Stimulated activated CD8-positive, alpha-beta memory T cell treated with anti-CD3 and anti-CD28 coated beads, Interleukin-4, amount 100 ng/mL, for 24 hours (primary cell): ENCODE results near the gene GAMT.

Experiments used
- DNase-seq: peaks from one replicate; pipeline ENCODE4 v3.0.0-alpha.2; 2020; ENCODE audit warnings: low read depth

The GAMT gene

DNA sequence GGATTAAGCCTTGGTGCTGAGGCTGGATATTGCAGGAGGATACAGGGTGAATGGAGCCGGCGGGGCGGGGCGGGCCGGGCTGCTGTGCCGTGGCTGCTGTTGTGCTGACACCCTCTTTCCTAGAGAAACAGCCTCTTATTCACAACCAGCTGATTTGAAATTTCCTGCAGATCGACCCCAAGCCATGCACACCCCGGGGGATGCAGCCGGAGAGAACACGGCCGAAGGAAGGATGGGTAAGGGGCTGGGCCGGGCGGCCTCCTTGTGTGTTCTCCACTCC is 17.1 kb upstream of the GAMT start:
- no peak for DNase-seq

DNA sequence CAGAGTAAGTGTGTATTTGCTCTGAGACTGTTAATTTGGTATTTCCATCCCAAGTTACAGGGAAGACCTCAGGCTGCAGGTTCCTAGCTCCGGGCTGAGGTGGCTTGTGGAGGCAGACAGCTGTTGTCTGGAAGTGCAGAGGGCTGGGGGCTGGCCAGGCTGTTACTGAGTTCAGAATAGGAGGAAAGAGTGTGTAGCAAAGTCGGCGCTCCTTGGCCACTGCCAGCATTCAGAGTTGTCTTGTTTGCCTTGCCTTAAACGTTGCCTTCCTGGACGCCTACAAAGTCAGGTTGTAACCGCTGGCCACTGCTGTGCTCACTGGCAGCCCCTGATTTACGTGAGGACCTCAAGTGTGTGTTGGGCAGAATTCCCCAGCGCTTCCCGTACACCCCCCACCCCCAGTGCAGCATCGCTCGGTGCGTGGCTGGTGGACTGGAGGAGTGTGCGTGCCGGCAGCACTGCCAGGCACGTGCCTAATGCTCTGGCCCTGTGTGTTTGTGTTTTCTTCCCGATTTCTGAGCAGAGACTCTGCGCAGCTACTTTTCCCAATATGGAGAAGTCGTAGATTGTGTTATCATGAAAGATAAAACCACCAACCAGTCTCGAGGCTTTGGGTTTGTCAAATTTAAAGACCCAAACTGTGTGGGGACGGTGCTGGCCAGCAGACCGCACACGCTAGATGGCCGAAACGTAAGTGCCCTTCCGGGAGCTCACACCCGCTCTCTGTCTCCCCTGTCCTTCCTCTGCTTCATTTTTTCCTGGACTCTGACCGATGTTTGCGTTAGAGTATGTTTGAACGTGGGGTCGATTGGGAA is 16.5 kb upstream of the GAMT start:
- no peak for DNase-seq

DNA sequence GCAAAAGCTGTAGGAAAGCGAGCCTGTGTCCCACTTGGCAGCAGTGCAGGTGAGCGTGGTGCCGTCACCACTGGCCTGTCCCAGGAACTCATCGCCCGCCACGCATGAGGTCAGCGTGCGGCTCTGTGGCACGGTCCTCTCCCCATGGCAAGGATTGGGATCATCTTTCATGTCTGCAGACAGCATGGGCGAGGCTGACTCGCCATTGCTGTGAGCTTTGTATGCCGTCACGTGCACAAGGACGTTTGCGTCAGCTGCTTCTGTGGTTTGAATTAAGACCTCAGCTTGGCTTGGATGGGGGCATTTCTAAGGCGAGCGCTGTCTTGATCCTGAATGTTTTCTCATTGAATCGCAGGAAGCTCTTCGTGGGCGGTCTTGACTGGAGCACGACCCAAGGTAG is 15.8 kb upstream of the GAMT start:
- DNase-seq: no peak

DNA sequence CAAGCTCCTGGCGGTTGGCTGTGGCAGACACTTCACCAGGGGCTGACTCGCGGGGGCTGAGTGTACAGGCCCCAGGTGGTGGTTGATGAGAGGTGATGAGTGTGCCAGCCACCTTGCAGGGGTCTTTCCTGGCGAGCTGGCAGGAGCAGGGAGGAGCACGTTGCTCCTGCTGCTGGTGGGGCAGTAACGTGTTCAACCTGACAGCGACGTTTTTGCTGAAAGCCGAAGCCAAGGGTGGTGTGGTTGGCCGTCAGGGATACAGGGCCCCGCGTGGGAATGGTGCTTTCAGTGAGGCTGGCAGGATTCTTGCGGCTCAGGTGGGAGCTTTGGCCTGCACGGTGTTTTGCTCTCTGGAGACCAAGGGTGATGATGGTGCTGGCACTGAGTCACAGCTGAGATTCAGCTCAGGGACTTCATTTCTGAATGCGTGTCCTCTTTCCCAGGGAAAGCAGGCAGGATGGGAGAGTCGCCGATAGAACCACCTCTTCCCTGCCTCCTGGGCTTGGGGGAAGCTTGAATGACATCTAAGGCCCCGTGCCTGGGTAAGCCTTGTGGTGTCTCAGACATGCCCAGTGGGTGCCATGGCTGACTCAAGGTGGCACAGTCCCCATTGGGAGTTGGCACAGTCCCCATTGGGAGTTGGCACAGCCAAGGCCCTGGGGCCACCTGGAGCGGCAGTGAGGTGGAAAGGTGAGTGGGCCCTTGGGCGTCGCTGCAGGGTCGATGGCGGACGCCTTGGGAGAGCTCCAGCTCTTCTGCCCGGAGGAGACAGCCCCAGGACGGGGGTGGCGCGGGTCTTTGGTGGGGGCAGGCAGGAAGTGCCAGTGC is 14.9 kb upstream of the GAMT start:
- no peak for DNase-seq

DNA sequence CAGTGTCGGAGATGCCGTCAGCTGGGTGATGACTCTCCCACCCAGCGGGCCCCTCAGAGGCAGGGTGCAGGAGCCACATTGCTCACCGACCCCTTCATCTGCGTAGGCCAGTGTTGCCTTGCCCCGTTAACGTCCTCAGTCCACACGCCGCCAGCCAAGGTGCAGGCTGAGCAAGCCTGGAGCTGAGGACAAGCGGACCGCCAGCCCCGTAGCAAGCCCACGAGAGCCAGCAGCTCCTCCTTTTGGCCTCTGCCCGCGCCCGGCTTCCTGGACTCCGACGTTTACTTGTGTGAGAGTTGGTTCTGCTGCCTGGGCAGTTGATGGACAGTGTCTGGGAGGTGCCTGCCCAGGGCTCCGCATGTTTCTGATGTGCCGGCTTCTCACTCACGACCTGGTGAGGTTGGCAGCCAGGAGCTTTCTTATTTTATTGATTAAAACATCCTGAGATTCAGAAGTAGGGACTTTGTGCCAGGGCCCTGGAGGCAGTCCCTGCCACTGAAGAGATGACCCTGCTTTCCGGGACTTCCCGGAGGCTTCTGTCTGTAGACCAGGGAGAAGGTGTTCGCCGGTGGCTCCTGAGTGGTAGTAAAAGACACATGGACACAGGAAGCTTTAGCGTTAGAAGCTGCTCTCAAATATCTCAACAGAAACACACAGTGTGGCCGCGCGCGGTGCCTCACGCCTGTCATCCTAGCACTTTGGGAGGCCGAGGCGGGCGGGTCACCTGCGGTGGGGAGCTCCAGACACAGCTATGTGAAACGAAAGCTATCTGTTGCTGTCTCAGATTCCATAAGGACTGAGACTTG is 11.9 kb upstream of the GAMT start:
- DNase-seq: no peak

DNA sequence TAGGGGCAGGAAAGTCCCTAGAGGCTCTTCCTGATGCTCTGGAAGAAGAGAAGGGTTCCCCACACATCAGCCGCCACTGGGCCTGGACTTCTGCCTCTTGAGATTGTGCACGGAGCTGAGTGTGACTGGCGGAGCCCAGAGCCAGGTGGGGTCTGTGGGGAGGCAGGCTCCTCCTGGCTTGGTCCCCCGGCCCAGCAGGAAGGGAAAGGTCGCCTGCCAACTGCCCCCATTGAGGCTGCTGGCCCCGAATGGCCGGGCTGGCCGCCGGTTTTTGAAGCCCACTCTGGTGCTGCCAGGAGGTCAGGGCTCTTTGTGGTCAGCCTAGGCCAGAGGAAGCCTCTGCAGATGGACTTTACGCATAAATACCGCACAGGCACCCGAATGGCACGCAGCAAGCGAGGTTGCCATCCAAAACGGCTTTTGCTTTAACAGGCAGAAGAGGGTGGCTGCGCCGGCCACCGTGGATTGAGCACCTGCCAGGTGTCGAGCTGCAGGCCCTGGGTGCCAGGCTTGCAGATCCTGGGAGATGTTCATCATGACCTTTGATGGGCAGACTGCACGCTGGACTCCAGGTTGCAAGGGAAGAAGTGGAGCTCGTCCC is 11.1 kb upstream of the GAMT start:
- DNase-seq: no peak

DNA sequence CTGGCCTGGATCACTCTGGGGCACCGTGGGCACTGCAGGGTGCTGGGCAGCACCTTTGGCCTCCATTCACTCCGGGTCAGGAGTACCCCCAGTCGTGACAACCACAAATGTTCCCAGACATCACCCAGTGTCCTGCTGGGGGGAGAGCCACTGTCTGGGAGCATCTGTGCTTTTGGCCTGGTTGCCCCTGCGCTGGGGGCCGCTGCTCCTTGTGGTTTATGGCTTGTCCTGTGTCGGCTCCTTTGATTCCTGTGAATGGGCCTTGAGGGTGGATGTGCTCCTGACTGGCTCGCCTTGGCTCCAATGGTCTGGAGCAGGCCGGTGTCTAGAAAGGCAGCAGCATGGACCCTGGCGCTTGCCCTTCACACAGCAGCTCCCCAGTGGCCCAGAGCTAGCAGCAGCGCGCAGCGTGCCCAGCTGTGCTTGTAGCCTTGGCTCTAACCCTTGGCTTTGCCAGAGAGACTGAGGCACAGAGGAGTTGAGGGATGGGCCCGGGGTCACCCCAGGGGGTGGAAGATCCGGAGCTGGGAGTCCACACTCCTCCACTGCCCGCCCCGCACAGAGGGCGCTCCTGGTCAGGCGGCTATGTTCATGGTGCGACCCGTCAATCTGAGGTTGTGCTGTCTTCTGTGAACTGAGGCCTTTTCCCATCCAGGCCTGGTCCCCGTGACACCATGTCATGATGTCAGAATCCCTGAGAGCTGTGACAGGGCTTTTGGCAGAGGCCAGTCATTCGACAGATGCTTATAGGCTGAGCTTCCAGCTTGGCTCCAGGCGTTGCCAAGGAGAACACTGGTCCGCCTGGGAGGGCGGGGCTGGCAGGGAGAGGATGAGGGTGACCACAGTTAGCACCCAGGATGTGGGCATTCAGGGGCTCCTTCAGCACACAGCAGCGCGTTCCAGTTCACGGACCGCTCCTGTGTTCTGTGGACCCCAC is 10.2 kb upstream of the GAMT start:
- no peak for DNase-seq

- no peak for DNase-seq
Measured at GRCh38 chr19:1410789-1411188, 9.4 kb upstream of the GAMT start.

DNA sequence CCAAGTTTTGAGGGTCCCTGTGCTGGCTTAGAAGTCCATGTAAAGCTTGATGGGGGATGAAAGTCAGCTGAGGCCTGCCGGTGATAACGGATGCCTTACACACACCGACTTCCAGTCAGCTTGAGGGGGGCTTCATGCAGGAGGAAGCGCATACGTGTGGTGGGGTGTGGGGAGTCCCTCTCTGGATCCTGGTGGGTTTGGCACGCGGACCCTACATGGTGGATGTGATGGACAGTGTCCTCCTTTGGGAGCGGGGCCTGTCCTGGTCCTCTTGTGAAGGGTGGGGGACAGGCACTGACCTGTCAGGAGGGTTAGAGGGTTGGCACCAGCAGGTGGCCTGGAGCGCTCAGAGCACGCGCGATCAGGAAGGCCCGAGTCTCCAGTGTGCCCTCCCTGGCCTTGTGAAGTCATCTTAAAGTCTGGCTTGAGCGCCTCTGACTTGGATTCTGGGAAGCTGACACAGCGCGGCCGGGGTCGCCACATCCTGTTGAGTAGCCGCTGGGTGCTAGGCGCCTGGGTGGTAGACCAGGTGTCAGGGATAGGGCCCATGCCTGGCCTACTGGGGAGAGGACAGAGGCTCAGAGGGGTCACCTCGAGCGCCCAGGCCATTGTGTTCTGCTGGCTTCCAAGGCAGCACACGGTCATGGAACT is 8.9 kb upstream of the GAMT start:
- DNase-seq: no peak

DNA sequence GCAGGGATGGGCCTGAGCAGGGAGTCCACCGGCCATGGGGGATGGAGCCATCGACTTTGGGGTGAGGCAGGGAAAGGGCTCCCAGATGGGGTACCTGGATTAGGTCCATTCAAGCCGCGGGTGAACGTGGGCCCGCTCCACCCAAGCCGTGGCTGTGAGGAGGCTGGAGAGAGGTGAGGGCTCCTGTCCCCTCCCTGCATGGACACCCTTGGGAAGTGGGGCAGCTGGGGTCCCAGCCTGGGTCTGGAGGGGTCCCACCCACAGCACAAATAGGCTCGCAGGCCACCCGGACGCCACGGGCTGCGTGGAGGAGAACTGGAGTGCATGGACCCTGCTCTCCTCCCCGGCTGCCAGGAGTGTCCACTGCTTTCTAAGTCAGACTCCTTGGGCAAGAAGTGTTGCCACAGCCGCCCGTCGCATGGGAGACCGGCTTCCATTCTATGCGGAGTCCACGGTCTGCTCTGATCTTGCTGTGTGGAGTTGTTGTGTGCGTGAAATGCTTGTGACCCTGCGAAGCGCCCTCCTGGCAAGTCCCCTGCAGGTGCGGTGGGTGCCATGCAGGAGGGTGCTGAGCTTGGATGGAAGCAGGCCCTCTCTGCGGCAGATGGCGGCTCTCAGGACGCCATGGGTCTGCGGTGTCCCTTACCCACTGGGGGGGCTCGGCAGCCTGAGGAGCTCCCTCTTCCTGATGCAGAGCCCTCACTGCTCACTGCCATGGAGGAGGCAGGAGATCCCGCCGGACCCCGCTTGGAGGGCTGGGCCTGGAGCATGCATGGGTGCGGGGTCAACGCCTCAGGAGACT is 8.1 kb upstream of the GAMT start:
- DNase-seq: no peak

- DNase-seq: peak; percentile 48
Measured at GRCh38 chr19:1408300-1409203, 7.2 kb upstream of the GAMT start.

DNA sequence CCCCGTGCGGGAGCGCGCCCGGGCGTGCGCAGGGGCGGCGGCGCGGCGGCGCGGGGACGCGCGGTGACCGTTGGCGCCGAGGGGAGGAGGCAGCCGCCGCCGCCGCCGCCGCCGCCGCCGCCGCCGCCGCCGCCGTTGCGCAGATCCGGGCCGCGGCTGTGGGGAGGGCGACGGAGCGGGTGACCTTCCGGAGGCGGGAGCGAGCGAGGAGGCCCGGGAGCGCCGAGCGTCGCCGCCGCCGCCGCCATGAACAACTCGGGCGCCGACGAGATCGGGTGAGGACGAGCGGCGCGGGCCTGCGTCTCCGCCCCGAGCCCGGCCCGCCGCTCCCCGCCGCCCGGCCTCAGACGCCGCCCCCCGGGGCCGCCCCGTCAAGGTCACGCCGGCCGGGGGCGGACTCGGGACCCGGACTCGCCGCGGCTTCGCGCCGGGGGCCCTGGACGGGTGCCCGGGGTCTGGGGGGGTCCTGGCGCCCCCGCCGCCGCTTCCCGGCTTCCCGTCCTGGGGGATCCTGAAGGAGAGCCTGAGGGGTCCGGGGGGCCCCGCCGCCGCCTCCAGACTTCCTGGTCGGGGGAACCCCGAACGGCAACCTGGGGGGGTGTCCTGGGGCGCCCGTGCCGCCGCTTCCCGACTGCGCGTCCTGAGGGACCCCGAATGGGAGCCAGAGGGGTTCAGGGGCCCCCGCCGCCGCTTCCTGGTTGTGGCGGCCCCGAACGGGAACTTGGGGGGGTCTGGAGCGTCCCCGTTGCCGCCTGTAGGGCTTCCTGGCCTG is 6.4 kb upstream of the GAMT start, which contains the start of gene DAZAP1:
DAZAP1 (plus strand) TSS at position 59 of the 772 bp plus-strand sequence; CDS start at position 247, 188 bp downstream.
- DNase-seq: peak; percentile 29

DNA sequence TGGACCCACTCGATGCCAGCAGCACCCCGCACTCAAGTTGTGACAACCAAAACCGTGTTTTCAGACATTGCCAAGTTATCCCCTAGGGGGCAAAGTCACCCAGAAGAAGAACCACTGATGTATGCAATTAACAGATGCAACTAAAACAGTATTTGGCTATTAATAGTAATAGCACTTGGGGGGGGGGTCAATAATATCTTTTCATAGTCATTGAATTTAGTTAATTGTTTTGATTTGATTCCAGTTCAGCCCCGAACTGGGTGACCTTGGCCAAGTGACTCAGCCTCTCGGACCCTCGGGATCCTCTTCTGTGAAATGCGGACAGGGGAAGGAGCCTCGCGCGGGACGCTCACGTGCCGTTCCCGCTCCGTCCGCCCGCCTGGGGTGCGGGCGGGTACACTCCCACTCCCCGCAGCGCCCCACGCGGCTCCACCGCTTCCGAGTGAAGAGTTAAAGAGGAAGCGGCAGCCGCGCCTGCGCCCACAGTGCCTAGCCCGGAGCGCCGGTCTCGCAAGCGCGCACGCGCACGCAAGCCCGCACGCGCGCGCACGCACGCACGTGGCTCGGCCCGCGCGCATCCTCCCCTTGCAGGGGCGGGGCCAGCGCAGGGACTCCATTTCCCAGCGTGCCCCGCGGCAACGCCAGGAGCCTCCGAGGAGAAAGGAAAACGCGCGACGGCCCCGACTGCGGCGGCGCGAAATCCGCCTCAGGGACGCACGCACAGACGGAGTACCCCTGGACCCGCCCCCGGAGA is 5.6 kb upstream of the GAMT start:
- DNase-seq: peak; percentile 100

DNA sequence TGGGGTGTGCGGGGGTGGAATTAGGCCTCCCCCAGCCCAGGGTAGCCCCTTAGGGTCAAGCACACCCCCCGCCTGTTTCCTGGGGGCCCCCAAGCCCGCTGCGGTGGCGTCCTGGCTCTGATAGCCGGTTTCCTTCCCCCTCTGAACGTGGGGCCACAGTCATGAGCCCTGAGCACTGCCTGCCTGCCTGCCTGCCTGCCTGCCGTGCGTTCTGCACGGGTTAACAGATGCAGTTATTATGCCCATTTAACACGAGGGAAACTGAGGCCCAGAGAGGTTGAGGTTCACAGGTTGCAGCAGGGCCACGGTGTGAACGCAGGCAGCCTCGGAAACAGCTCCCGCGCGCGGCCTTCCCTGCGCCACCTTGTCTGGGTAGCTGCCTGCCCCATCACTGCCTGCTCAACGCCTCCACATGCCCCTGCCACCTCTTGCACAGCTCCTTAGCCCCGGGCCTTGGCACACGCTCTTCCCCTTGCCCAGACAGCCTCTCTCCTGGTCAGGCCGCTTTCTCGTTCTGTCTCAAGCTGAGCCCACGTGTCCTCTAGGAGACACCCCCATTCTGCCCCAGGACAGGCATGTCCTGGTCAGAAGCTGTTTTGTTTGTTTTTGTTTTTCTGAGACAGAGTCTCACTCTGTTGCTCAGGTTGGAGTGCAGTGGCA is 1.2 kb upstream of the GAMT start:
- DNase-seq: no peak

- DNase-seq: no peak
Measured at GRCh38 chr19:1401889-1402217, 511 bp upstream of the GAMT start.

GRCh38 chr19:1400281-1401137 is 833 bp downstream of the GAMT start:
- no peak for DNase-seq
